HG02763 (cell line): Measurements from ENCODE around the gene ZFP69B.

Experiments
- ATAC-seq: cut with Tn5 transposase; IDR thresholded peaks from one replicate; pipeline ENCODE4 v1.9.1; 2021; ENCODE audit warnings: mild to moderate bottlenecking, moderate library complexity; ENCODE audit not compliant: unreplicated experiment

Gene ZFP69B

GRCh38 chr1:40449684-40450494, at the start of gene ZFP69B:
ZFP69B (plus strand) TSS chr1:40450476; CDS start chr1:40450962, 486 bp downstream.
- peak; percentile 86 for ATAC-seq

GRCh38 chr1:40401473-40402201, 48.6 kb upstream of the ZFP69B start:
- ATAC-seq = no peak

- ATAC-seq = no peak
Measured at GRCh38 chr1:40404670-40405462, 45.4 kb upstream of the ZFP69B start.

GRCh38 chr1:40405812-40406211, 44.5 kb upstream of the ZFP69B start:
- no peak for ATAC-seq

- ATAC-seq = no peak
Measured at GRCh38 chr1:40407453-40407852, 42.8 kb upstream of the ZFP69B start.

GRCh38 chr1:40409467-40409866, 40.8 kb upstream of the ZFP69B start:
- no peak for ATAC-seq

GRCh38 chr1:40411294-40411693, 39.0 kb upstream of the ZFP69B start:
- no peak for ATAC-seq

- no peak for ATAC-seq
Measured at GRCh38 chr1:40411843-40412242, 38.4 kb upstream of the ZFP69B start.

GRCh38 chr1:40413527-40414252, 36.6 kb upstream of the ZFP69B start:
- ATAC-seq = no peak

GRCh38 chr1:40414331-40414730, 35.9 kb upstream of the ZFP69B start:
- no peak for ATAC-seq

GRCh38 chr1:40416709-40417108, 33.6 kb upstream of the ZFP69B start:
- no peak for ATAC-seq

GRCh38 chr1:40421431-40422384, 28.6 kb upstream of the ZFP69B start:
- ATAC-seq = no peak

GRCh38 chr1:40422630-40423263, 27.5 kb upstream of the ZFP69B start:
- ATAC-seq = no peak

- ATAC-seq = no peak
Measured at GRCh38 chr1:40423264-40423642, 27.0 kb upstream of the ZFP69B start.

GRCh38 chr1:40423951-40424618, 26.2 kb upstream of the ZFP69B start:
- ATAC-seq = no peak

- ATAC-seq = no peak
Measured at GRCh38 chr1:40425198-40425597, 25.1 kb upstream of the ZFP69B start.

GRCh38 chr1:40431385-40431784, 18.9 kb upstream of the ZFP69B start:
- no peak for ATAC-seq

GRCh38 chr1:40432644-40433390, 17.5 kb upstream of the ZFP69B start:
- no peak for ATAC-seq
